Motor neuron (in vitro differentiated cells): ENCODE data around the gene SPATA1. TPM values are rescaled to one million over a fixed set of nuclear protein-coding genes. Genes with fewer than 3 reads are reported as not detected.

Experiments
- ATAC-seq, 8 experiments: fragments of 200-7000 bp; cut with Tn5 transposase; replicated peaks in 6 of 8; 2 replicates each; pipeline ENCODE4 v1.8.0; 2021; ENCODE audit warnings: mild to moderate bottlenecking in 8 of 8, moderate library complexity in 8 of 8
- H3K27ac ChIP-seq, 2 donors: fragments of 250-450 bp; sonication (Bioruptor Pico); 2 replicates each; pipeline ENCODE4 v1.9.0; 2021; ENCODE audit warnings: antibody characterized with exemption in 2 of 2, mild to moderate bottlenecking in 2 of 2, moderate library complexity in 1 of 2
- H3K4me1 ChIP-seq, 2 donors: fragments of 250-450 bp; sonication (Bioruptor Pico); replicated peaks in 1 of 2; 2 replicates each; pipeline ENCODE4 v1.6.1; 2021; ENCODE audit warnings: antibody characterized with exemption in 2 of 2, mild to moderate bottlenecking in 2 of 2, moderate library complexity in 1 of 2
- H3K4me3 ChIP-seq, 5 donors: fragments of 250-450 bp; sonication (Bioruptor Pico); 2 replicates each; pipeline ENCODE4 v1.9.0; 2021; ENCODE audit warnings: antibody characterized with exemption in 5 of 5, mild to moderate bottlenecking in 5 of 5, moderate library complexity in 4 of 5
- WGBS, 10 experiments: fragments of 450-650 bp; shearing (Covaris generic); methylation state at CpG; one replicate each; pipeline ENCODE4 v1.0.0; 2022; 5-methylcytosine and 5-hydroxymethylcytosine counted together
- in situ Hi-C, 9 experiments: fragments of 400-800 bp; cut with MboI; loops; one replicate each; pipeline ENCODE4 v1.15.0; 2021; ENCODE audit warnings: low sequenced_read_pairs in 9 of 9, low pct_unique_long_range_greater_than_20kb in 2 of 9; ENCODE audit not compliant: unreplicated experiment in 9 of 9
- total RNA-seq, 8 experiments: library from RNA; unstranded; fragments of 300-600 nt; gene quantifications; 2 replicates each; pipeline versions ENCODE4 v1.2.3 to v1.2.4, GENCODE V29; 2022

Gene SPATA1
- total RNA-seq, 8 experiments from 2014 or later, result 0.67 to 3.3 (median 1.6) TPM

GRCh38 chr1:84510668-84511067, 4.5 kb downstream of the SPATA1 start:
- no peak overlapping the region for H3K27ac ChIP-seq
- H3K4me3 ChIP-seq, result no peak overlapping the region
- no peak for ATAC-seq
- WGBS, 10 experiments, result 7 to 100% (median 65%) methylated on average over 1 to 3 of the region's 3 CpGs; no CpG with 5 or more reads in 1 of the 10 experiments
- no peaks in the 10 kb centered on the region for H3K4me1 ChIP-seq
- in situ Hi-C loops, result loop anchor here in 1 of 9 experiments (25.0 kb wide), 1 partner anchor 102 kb away; no protein-coding TSS in a partner anchor

GRCh38 chr1:84524590-84524989, 18.4 kb downstream of the SPATA1 start:
- in situ Hi-C loops, result loop anchor here in 1 of 9 experiments (25.0 kb wide), 1 partner anchor 88 kb away; no protein-coding TSS in a partner anchor
- Histone ChIP-seq H3K4me3 (no peak overlapping the region), H3K4me1 (no peaks in the 10 kb centered on the region), H3K27ac (no peak overlapping the region)
- no peak for ATAC-seq

GRCh38 chr1:84525779-84526178, 19.6 kb downstream of the SPATA1 start:
- ATAC-seq, result no peak
- Histone ChIP-seq H3K4me1 (no peaks in the 10 kb centered on the region), H3K27ac (no peak overlapping the region), H3K4me3 (no peak overlapping the region)
- in situ Hi-C loops, result no loop called here
- WGBS, 10 experiments, result 85 to 100% (median 97%) methylated on average over 1 of the region's 1 CpG; no CpG with 5 or more reads in 4 of the 10 experiments

GRCh38 chr1:84538599-84538998, 32.4 kb downstream of the SPATA1 start:
- in situ Hi-C loops, result no loop called here
- no peak for ATAC-seq
- Histone ChIP-seq H3K27ac (no peak overlapping the region), H3K4me3 (no peak overlapping the region), H3K4me1 (no peaks in the 10 kb centered on the region)

GRCh38 chr1:84539972-84540371, 33.8 kb downstream of the SPATA1 start:
- ATAC-seq, result no peak
- 47 to 93% (median 82%) methylated on average over 3 of the region's 3 CpGs for WGBS, 10 experiments
- Histone ChIP-seq H3K4me3 (no peak overlapping the region), H3K27ac (no peak overlapping the region), H3K4me1 (no peaks in the 10 kb centered on the region)
- in situ Hi-C loops, result no loop called here

GRCh38 chr1:84540759-84541158, 34.6 kb downstream of the SPATA1 start:
- Histone ChIP-seq H3K4me1 (no peaks in the 10 kb centered on the region), H3K27ac (no peak overlapping the region), H3K4me3 (no peak overlapping the region)
- ATAC-seq, result no peak
- WGBS, 10 experiments, result 0 to 100% (median 69%) methylated on average over 1 of the region's 1 CpG; no CpG with 5 or more reads in 6 of the 10 experiments
- in situ Hi-C loops, result no loop called here

- no peak for ATAC-seq
- no peaks in the 10 kb centered on the region for H3K4me1 ChIP-seq
- in situ Hi-C loops, result no loop called here
- H3K4me3 ChIP-seq, result no peak overlapping the region
- no peak overlapping the region for H3K27ac ChIP-seq
- 68 to 100% (median 89%) methylated on average over 2 to 4 of the region's 4 CpGs; no CpG with 5 or more reads in 1 of the 10 experiments for WGBS, 10 experiments
Measured at GRCh38 chr1:84541679-84542078, 35.5 kb downstream of the SPATA1 start.

- Histone ChIP-seq H3K4me1 (peaks cover 0 to 4% of the 10 kb centered on the region in 2 donors), H3K27ac (no peak overlapping the region), H3K4me3 (no peak overlapping the region)
- 19 to 100% (median 84%) methylated on average over 1 to 2 of the region's 2 CpGs for WGBS, 10 experiments
- in situ Hi-C loops, result no loop called here
- no peak for ATAC-seq
Measured at GRCh38 chr1:84550826-84551225, 44.6 kb downstream of the SPATA1 start.

GRCh38 chr1:84569216-84569615, 63.0 kb downstream of the SPATA1 start:
- peaks cover 3 to 12% of the 10 kb centered on the region in 2 donors for H3K4me1 ChIP-seq
- H3K27ac ChIP-seq, result no peak overlapping the region
- ATAC-seq, result no peak
- no peak overlapping the region for H3K4me3 ChIP-seq
- in situ Hi-C loops, result no loop called here

- in situ Hi-C loops, result no loop called here
- ATAC-seq, result no peak
- Histone ChIP-seq H3K4me3 (no peak overlapping the region), H3K4me1 (peaks cover 3 to 15% of the 10 kb centered on the region in 2 donors), H3K27ac (no peak overlapping the region)
- WGBS, 10 experiments, result 93 to 100% (median 97%) methylated on average over 1 to 7 of the region's 7 CpGs
Measured at GRCh38 chr1:84570436-84571149, 64.4 kb downstream of the SPATA1 start.

GRCh38 chr1:84571150-84571535, 65.0 kb downstream of the SPATA1 start:
- peaks cover 3 to 15% of the 10 kb centered on the region in 2 donors for H3K4me1 ChIP-seq
- no peak overlapping the region for H3K4me3 ChIP-seq
- no peak for ATAC-seq
- in situ Hi-C loops, result no loop called here
- no peak overlapping the region for H3K27ac ChIP-seq
- 46 to 100% (median 94%) methylated on average over 1 to 2 of the region's 2 CpGs; no CpG with 5 or more reads in 1 of the 10 experiments for WGBS, 10 experiments

- Histone ChIP-seq H3K4me3 (peak overlapping the region; percentile 40 to 80 (median 47)), H3K27ac (peak overlapping the region in 1 of 2 donors; percentile 79), H3K4me1 (peaks cover 3 to 15% of the 10 kb centered on the region in 2 donors)
- WGBS, 10 experiments, result 0 to 71% (median 11%) methylated on average over 1 to 5 of the region's 5 CpGs
- in situ Hi-C loops, result no loop called here
- ATAC-seq, result no peak
Measured at GRCh38 chr1:84573481-84573966, 67.3 kb downstream of the SPATA1 start.

- peak; percentile 96 to 99 (median 98) for ATAC-seq
- Histone ChIP-seq H3K4me3 (peak within 1 kb of the TSS; percentile 40 to 80 (median 47)), H3K4me1 (peaks cover 3 to 15% of the 10 kb centered on the region in 2 donors), H3K27ac (peak within 1 kb of the TSS in 1 of 2 donors; percentile 79)
- in situ Hi-C loops, result no loop called here
- 0 to 40% (median 4%) methylated on average over 1 to 11 of the region's 67 CpGs; no CpG with 5 or more reads in 3 of the 10 experiments for whole genome bisulfite sequencing, 10 experiments
Measured at GRCh38 chr1:84573967-84574842, 68.0 kb downstream of the SPATA1 start, which contains the start of gene CTBS. Gene CTBS, minus strand, starts transcription at chr1:84574440. Its CDS starts 25 bp downstream, at chr1:84574415.
